NOMO-1 (cell line): ENCODE results near the gene SMARCB1.

Experiments used
- DNase-seq, 2 experiments: peaks; one replicate each; lab custom pipeline; 2025; ENCODE audit not compliant: unreplicated experiment in 2 of 2; lab: John Stamatoyannopoulos, UW

The SMARCB1 gene

DNA sequence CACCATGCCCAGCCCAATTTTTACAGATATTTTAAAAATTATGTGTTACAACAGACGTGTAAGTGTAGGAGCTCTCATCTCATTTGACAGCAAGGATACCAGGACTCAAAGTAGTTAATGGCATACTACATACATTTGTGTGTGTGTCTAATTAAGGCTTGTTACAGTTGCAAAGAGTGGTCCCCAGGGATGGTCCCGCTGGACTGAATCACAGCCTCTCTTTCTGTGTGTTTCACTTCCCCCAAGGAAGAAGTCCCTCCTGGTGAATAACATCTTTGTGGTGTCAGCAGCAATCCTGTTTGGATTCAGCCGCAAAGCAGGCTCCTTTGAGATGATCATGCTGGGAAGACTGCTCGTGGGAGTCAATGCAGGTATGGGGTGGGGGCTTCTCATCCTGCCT is 88.1 kb downstream of the SMARCB1 start:
- DNase-seq: no peak

DNA sequence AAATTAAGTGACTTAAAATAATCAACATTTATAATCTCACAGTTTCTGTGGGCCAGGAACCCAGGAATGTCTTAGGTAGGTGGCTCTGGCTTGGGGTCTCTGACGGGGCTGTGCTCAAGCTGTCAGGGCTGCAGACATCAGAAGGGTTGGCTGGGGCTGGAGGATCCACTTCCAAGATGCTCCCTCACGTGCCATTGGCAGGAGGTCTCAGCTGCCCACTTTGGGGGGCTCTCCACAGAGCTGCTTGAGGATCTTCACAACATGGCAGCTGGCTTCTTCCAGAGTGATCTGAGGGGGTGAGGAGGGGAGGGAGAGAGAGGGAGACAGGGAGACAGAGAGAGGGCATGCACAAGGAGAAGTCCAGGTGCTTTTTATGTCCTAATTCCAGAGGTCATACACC is 89.0 kb downstream of the SMARCB1 start:
- no peak for DNase-seq

DNA sequence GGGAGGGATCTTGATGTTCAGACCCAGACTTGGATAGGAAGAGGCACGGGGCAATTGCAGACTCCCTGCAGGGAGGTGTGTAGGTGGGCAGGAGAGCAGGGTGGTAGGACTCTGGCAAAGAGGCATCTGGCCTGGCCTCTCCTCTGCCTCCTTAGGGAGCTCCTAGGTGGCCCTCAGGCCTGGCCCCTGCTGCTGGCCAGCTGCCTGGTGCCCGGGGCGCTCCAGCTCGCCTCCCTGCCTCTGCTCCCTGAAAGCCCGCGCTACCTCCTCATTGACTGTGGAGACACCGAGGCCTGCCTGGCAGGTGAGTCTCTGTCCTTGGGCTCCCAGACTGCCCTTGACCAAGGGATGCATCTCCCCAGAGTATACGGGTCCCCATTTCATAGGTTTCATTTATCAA is 90.8 kb downstream of the SMARCB1 start:
- no peak for DNase-seq

DNA sequence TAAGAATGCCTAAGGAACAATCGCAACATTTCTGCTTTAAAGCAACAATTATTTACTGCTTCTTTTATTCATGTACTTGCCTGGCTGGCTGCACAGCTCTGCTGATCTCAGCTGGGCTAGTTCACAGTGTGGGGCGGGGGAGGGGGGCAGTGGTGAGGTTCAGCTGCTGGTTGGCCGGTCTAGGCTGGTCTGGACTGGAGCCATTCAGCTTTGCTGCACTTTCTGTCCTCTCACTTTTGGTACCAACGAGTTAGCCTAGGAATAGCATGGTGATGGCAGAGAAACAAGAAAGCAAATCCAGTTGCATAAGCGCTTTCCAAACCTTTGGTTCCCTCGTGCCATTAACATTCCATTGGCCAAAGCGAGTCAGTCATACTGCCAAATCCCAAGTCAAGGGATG is 91.5 kb downstream of the SMARCB1 start:
- DNase-seq: no peak

GRCh38 chr22:23882370-23882769 is 95.6 kb downstream of the SMARCB1 start:
- no peak for DNase-seq

DNA sequence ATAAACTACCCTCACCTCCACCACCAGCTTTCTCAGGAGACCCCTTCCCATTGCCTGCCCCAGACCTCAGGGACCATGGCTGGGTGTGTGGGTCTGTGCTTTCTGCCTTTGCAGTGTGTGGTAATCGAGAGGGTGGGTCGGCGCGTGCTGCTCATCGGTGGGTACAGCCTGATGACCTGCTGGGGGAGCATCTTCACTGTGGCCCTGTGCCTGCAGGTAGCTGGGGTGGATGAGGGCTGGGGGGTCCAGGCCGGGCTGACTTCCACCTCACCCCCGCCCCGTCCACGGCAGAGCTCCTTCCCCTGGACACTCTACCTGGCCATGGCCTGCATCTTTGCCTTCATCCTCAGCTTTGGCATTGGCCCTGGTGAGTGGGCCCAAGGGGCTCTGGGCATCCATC is 96.9 kb downstream of the SMARCB1 start:
- DNase-seq: no peak

GRCh38 chr22:23884140-23884539 is 97.4 kb downstream of the SMARCB1 start:
- no peak for DNase-seq
